HepG2 (cell line): Measurements from ENCODE around the gene MRPL48. TPM values are rescaled to one million over a fixed set of nuclear protein-coding genes. Genes with fewer than 3 reads are reported as not detected.

Source experiments
- ATAC-seq: fragments of 200-7000 bp; cut with Tn5 transposase; 3 replicates; pipeline ENCODE4 v1.9.1; 2020; ENCODE audit warnings: mild to moderate bottlenecking, moderate library complexity
- BruUV-seq: library from RNA; stranded (reverse); fragments of 400-500 nt; replicated peaks from 2 replicates; lab custom pipeline; 2021; lab: Mats Ljungman, UMichigan
- CTCF ChIA-PET: fragments of 300-600 bp; formaldehyde crosslinking; extraction: SDS; loops from one replicate; lab custom pipeline; 2021; ENCODE audit warnings: low total read pairs, inconsistent platforms, low intra/inter-chr PET ratio; lab: Yijun Ruan, JAX
- POLR2A ChIA-PET: fragments of 350-600 bp; sonication (Branson Sonifier 250); formaldehyde crosslinking; loops from one replicate; lab custom pipeline; 2020; ENCODE audit warnings: antibody characterized with exemption, inconsistent platforms; lab: Yijun Ruan, JAX
- DNase-seq: peaks from one replicate; pipeline ENCODE4 v3.0.0-alpha.2; 2015; ENCODE audit warnings: low spot score
- FAIRE-seq: peaks from 3 replicates; lab custom pipeline; 2011; peaks lifted over from hg19 to GRCh38; lab: Jason Lieb, UNC
- H2AFZ ChIP-seq: one replicate; pipeline ENCODE4 v1.6.1; 2011; ENCODE audit warnings: low read length, inconsistent platforms
- H3K27ac ChIP-seq: fragments of 300-600 bp; 3 replicates; pipeline ENCODE4 v1.8.0; 2011; ENCODE audit warnings: mixed run types, mild to moderate bottlenecking, mixed read lengths, low read length, inconsistent platforms; ENCODE audit not compliant: insufficient read depth; ENCODE audit errors: extremely low read length
- H3K27me3 ChIP-seq, 2 experiments: fragments of 200-600 bp in 1 of 2; 2 replicates in 1 of 2; 3 replicates in 1 of 2; pipeline versions ENCODE4 v1.6.0 to v1.8.0; 2011; ENCODE audit warnings: low read length in 2 of 2, mild to moderate bottlenecking in 2 of 2, moderate library complexity in 2 of 2, inconsistent platforms in 1 of 2; ENCODE audit not compliant: insufficient read depth in 2 of 2, control insufficient read depth in 1 of 2
- H3K36me3 ChIP-seq, 2 experiments: fragments of 200-600 bp in 1 of 2; replicated peaks in 1 of 2; 2 replicates in 1 of 2; 3 replicates in 1 of 2; pipeline versions ENCODE4 v1.5.1 to v1.8.0; 2011; ENCODE audit warnings: low read length in 2 of 2, inconsistent platforms in 1 of 2; ENCODE audit not compliant: insufficient read depth in 2 of 2, control insufficient read depth in 1 of 2
- H3K4me1 ChIP-seq: 2 replicates; pipeline ENCODE4 v1.5.1; 2012; ENCODE audit warnings: low read length, inconsistent platforms; ENCODE audit not compliant: insufficient read depth
- H3K4me2 ChIP-seq: 2 replicates; pipeline ENCODE4 v1.6.0; 2011; ENCODE audit warnings: low read depth, low read length, inconsistent platforms
- H3K4me3 ChIP-seq, 3 experiments: fragments of 200-600 bp in 1 of 3; sonication (generic), shearing (Covaris generic) in 1 of 3; replicated peaks in 1 of 3; 2 replicates each; pipeline ENCODE4 v1.5.1; 2011 to 2016; ENCODE audit warnings: low read length in 3 of 3, inconsistent platforms in 2 of 3, low read depth in 2 of 3, mild to moderate bottlenecking in 2 of 3, control low read depth in 1 of 3, mixed read lengths in 1 of 3; ENCODE audit not compliant: insufficient read depth in 1 of 3
- H3K79me2 ChIP-seq: one replicate; pipeline ENCODE4 v1.6.1; 2011; ENCODE audit warnings: low read length, inconsistent platforms; ENCODE audit not compliant: insufficient read depth
- H3K9ac ChIP-seq: 2 replicates; pipeline ENCODE4 v1.6.0; 2011; ENCODE audit warnings: mild to moderate bottlenecking, low read depth, low read length, inconsistent platforms; ENCODE audit not compliant: insufficient read depth
- H3K9me3 ChIP-seq: 2 replicates; pipeline ENCODE4 v1.5.1; 2012; ENCODE audit warnings: mild to moderate bottlenecking, low read length
- H4K20me1 ChIP-seq: 2 replicates; pipeline ENCODE4 v1.6.0; 2011; ENCODE audit warnings: inconsistent platforms, mild to moderate bottlenecking, low read length, moderate library complexity; ENCODE audit not compliant: insufficient read depth
- ATF7 ChIP-seq, 2 experiments: fragments of 450-650 bp in 1 of 2; sonication (generic) in 1 of 2; formaldehyde crosslinking in 1 of 2; IDR thresholded peaks; 2 replicates each; pipeline versions ENCODE4 v1.4.0 to v1.6.1; 2016 to 2020; ENCODE audit warnings: antibody characterized with exemption in 1 of 2, mild to moderate bottlenecking in 1 of 2, missing genetic modification reagents in 1 of 2
- DNMT3B ChIP-seq: conservative IDR thresholded peaks from 2 replicates; pipeline ENCODE4 v1.6.1; 2016; ENCODE audit warnings: missing biosample characterization, control low read depth
- KLF16 ChIP-seq, 2 experiments: sonication (generic) in 1 of 2; formaldehyde crosslinking in 1 of 2; IDR thresholded peaks; 2 replicates each; pipeline versions ENCODE4 v1.6.1 to v1.8.0; 2016 to 2023; ENCODE audit warnings: missing genetic modification reagents in 2 of 2, missing compliant biosample characterization in 1 of 2
- MIER3 ChIP-seq: IDR thresholded peaks from 2 replicates; pipeline ENCODE4 v1.6.1; 2016; ENCODE audit warnings: missing compliant biosample characterization, borderline replicate concordance
- PHF5A ChIP-seq: IDR thresholded peaks from one replicate; pipeline ENCODE4 v1.6.1; 2018; ENCODE audit warnings: low read depth, missing genetic modification reagents; ENCODE audit not compliant: unreplicated experiment
- SAP130 ChIP-seq: IDR thresholded peaks from 2 replicates; pipeline ENCODE4 v1.6.1; 2016; ENCODE audit warnings: low read depth
- SOX13 ChIP-seq, 3 experiments: fragments of 450-650 bp in 1 of 3; sonication (generic) in 1 of 3; formaldehyde crosslinking in 1 of 3; IDR thresholded peaks in 2 of 3; conservative IDR thresholded peaks in 1 of 3; 2 replicates each; pipeline versions ENCODE4 v1.5.0 to v1.6.1; 2016 to 2020; ENCODE audit warnings: antibody characterized with exemption in 1 of 3, mild to moderate bottlenecking in 1 of 3, missing compliant biosample characterization in 1 of 3, missing genetic modification reagents in 1 of 3, moderate library complexity in 1 of 3
- SOX5 ChIP-seq: IDR thresholded peaks from 2 replicates; pipeline ENCODE4 v1.6.1; 2016; ENCODE audit warnings: borderline replicate concordance
- SOX6 ChIP-seq, 2 experiments: fragments of 450-650 bp in 1 of 2; sonication (generic) in 1 of 2; formaldehyde crosslinking in 1 of 2; IDR thresholded peaks; 2 replicates each; pipeline versions ENCODE4 v1.4.0 to v1.6.1; 2017 to 2020; ENCODE audit warnings: antibody characterized with exemption in 1 of 2, mild to moderate bottlenecking in 1 of 2, missing genetic modification reagents in 1 of 2
- ZFX ChIP-seq: sonication (generic); formaldehyde crosslinking; IDR thresholded peaks from 2 replicates; pipeline ENCODE4 v1.4.0; 2020; ENCODE audit warnings: mild to moderate bottlenecking, low read depth, missing genetic modification reagents, moderate library complexity
- ZMYM4 ChIP-seq: sonication (generic); formaldehyde crosslinking; IDR thresholded peaks from 2 replicates; pipeline ENCODE4 v1.8.1; 2023; ENCODE audit warnings: mild to moderate bottlenecking, missing genetic modification reagents
- ZNF292 ChIP-seq: sonication (generic); formaldehyde crosslinking; IDR thresholded peaks from 2 replicates; pipeline ENCODE4 v1.8.1; 2022; ENCODE audit warnings: mild to moderate bottlenecking, low read depth, missing genetic modification reagents, borderline replicate concordance
- ZNF629 ChIP-seq: sonication (generic); formaldehyde crosslinking; conservative IDR thresholded peaks from 2 replicates; pipeline ENCODE4 v1.5.0; 2020; ENCODE audit warnings: missing genetic modification reagents
- ZNF850 ChIP-seq: sonication (generic); formaldehyde crosslinking; conservative IDR thresholded peaks from 2 replicates; pipeline ENCODE4 v1.9.0; 2021; ENCODE audit warnings: mild to moderate bottlenecking, missing genetic modification reagents
- WGBS: methylation state at CpG from one replicate; pipeline ENCODE4 v1.1.6; 2017; ENCODE audit warnings: low lambda C conversion rate; 5-methylcytosine and 5-hydroxymethylcytosine counted together
- in situ Hi-C: cut with HindIII; loops from 2 replicates; pipeline ENCODE4 v1.10.0; 2017; ENCODE audit warnings: low pct_unique_long_range_greater_than_20kb; ENCODE audit not compliant: extremely low pct_ligation_motif_present
- intact Hi-C: fragments of 100-400 bp; cut with micrococcal nuclease; formaldehyde crosslinking; loops from one replicate; pipeline ENCODE4 v1.10.0; 2022; ENCODE audit not compliant: unreplicated experiment
- polyA plus RNA-seq, 8 experiments: library from polyadenylated mRNA; depleted of rRNA in 3 of 8; stranded (reverse) in 7 of 8; unstranded in 1 of 8; fragments of >200 nt; fragmentation: Illumina TruSeq in 4 of 8; extraction: Trizol in 4 of 8; gene quantifications; 2 replicates each; pipeline versions ENCODE4 v1.2.1 to v1.2.3, GENCODE V29; 2011 to 2016; ENCODE audit warnings: low read depth in 4 of 8, missing spikeins in 1 of 8, mixed read lengths in 1 of 8; ENCODE audit not compliant: insufficient read depth in 1 of 8
- total RNA-seq, 5 experiments: library from RNA; depleted of rRNA; stranded (reverse); fragments of >200 nt; fragmentation: Illumina TruSeq; extraction: Trizol; gene quantifications; 2 replicates each; pipeline ENCODE4 v1.2.3, GENCODE V29; 2016; ENCODE audit warnings: low read depth in 1 of 5
- TF ChIP-seq, protein P1 (sequence below): sonication (generic); formaldehyde crosslinking; IDR thresholded peaks from 2 replicates; pipeline ENCODE4 v1.5.0; 2020; ENCODE audit warnings: missing genetic modification reagents

Gene MRPL48
- total and polyA plus RNA-seq, 2 of the 13 experiments (the other 11 are each of a cell fraction or from before 2014, with no cell fraction given) = 61.2 to 67.9 TPM

GRCh38 chr11:73749118-73749517, 38.6 kb upstream of the MRPL48 start:
- ATAC-seq (0 out of 3 replicates have a peak, but pooled peaks have one; percentile 23), FAIRE-seq (no peak), DNase-seq (peak; percentile 67)
- H3K79me2 ChIP-seq = peaks cover 94% of the 10 kb centered on the region
- no peak overlapping the region for H2AFZ ChIP-seq
- H4K20me1 ChIP-seq = peaks cover 18% of the 10 kb centered on the region
- no TSS peak for BruUV-seq
- no peaks in the 10 kb centered on the region for H3K27me3 ChIP-seq
- no peak overlapping the region for H3K4me3 ChIP-seq
- H3K36me3 ChIP-seq = peaks cover 0 to 6% of the 10 kb centered on the region in 2 experiments; a peak in 2 of 5 replicates
- in situ Hi-C loops (no loop called here), intact Hi-C loops (no loop called here)
- POLR2A ChIA-PET = interaction anchor here (1.1 to 2.9 kb wide), 4 partner anchors 9 to 39 kb away, joined by 3 to 16 read pairs (median 9); partner anchors contain the start of genes MRPL48 and RAB6A
- no peak overlapping the region for H3K9ac ChIP-seq
- TF ChIP-seq SOX5 (CRISPR knock-in tag) = peak; percentile 69; the same call in 1 of the 2 replicates
- TF ChIP-seq ZMYM4 (CRISPR knock-in tag) = 0 out of 2 replicates have a peak, but pooled peaks have one; percentile 14
- TF ChIP-seq SOX6 (IDR thresholded peaks at IDR 0.05) = no peak
- TF ChIP-seq SOX6 (CRISPR knock-in tag; IDR thresholded peaks at IDR 0.05) = peak; percentile 28; the same call in 1 of the 2 replicates
- 0 out of 2 replicates have a peak, but pooled peaks have one; percentile 25 for TF ChIP-seq SOX13 (IDR thresholded peaks at IDR 0.05)
- peak in 1 of 2 experiments; percentile 54; a peak in 2 of 4 replicates for TF ChIP-seq SOX13 (CRISPR knock-in tag; conservative IDR thresholded peaks at IDR 0.05 in 1 of 2, IDR thresholded peaks at IDR 0.05 in 1 of 2)
- TF ChIP-seq MIER3 (CRISPR knock-in tag) = no peak
- TF ChIP-seq SAP130 = peak; percentile 19
- peak overlapping the region; percentile 71 for H3K4me2 ChIP-seq
- H3K9me3 ChIP-seq = no peaks in the 10 kb centered on the region
- CTCF ChIA-PET = no interaction called here
- H3K4me1 ChIP-seq = peaks cover 98% of the 10 kb centered on the region
- 76% methylated on average over 7 of the region's 7 CpGs for WGBS
- peak overlapping the region; percentile 81 for H3K27ac ChIP-seq

DNA sequence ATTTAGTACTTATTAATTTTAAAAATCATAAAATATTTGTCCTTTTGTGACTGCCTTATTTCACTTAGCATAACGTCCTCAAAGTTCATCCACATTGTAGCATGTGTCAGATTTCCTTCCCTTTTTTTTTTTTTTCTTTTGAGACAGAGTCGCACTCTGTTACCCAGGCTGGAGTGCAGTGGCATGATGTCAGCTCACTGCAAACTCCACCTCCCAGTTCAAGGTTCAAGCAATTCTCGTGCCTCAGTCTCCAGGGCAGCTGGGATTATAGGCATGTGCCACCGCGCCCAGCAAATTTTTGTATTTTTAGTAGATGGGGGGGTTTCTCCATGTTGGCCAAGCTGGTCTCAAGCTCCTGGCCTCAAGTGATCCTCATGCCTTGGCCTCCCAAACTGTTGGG, 37.4 kb upstream of the MRPL48 start:
- Histone ChIP-seq H3K9me3 (no peaks in the 10 kb centered on the region), H3K36me3 (peaks cover 0 to 6% of the 10 kb centered on the region in 2 experiments; a peak in 2 of 5 replicates), H3K79me2 (peaks cover 97% of the 10 kb centered on the region), H3K4me3 (no peak overlapping the region), H3K27me3 (no peaks in the 10 kb centered on the region), H3K4me1 (peaks cover 95% of the 10 kb centered on the region), H3K4me2 (no peak overlapping the region; the same call in 1 of the 2 replicates), H4K20me1 (peaks cover 22% of the 10 kb centered on the region), H3K9ac (peak overlapping the region; percentile 36; the same call in 1 of the 2 replicates), H3K27ac (peak overlapping the region; percentile 81), H2AFZ (no peak overlapping the region)
- ATAC-seq = no peak
- no TSS peak for BruUV-seq
- ChIA-PET POLR2A (interaction anchor here (1.1 to 2.9 kb wide), 3 partner anchors 10 to 30 kb away, joined by 3 to 16 read pairs (median 10); partner anchors contain the start of gene RAB6A), CTCF (no interaction called here)
- in situ Hi-C loops (no loop called here), intact Hi-C loops (no loop called here)
- FAIRE-seq = peak; percentile 43
- 38% methylated on average over 5 of the region's 5 CpGs for WGBS
- DNase-seq = peak; percentile 42
- TF ChIP-seq ZNF629 (CRISPR knock-in tag) (peak; percentile 95), ZNF850 (no peak), DNMT3B (no peak), ZFX (CRISPR knock-in tag) (0 out of 2 replicates have a peak, but pooled peaks have one; percentile 18), KLF16 (CRISPR knock-in tag; IDR thresholded peaks at IDR 0.05) (no peak), PHF5A (CRISPR knock-in tag) (no peak), ZNF292 (CRISPR knock-in tag) (peak; percentile 32; the same call in 1 of the 2 replicates), SOX13 (IDR thresholded peaks at IDR 0.05) (no peak), SOX13 (CRISPR knock-in tag; conservative IDR thresholded peaks at IDR 0.05 in 1 of 2, IDR thresholded peaks at IDR 0.05 in 1 of 2) (no peak), ATF7 (IDR thresholded peaks at IDR 0.05) (0 out of 2 replicates have a peak, but pooled peaks have one; percentile 30), ATF7 (CRISPR knock-in tag; IDR thresholded peaks at IDR 0.05) (no peak)
- TF ChIP-seq, protein P1, sequence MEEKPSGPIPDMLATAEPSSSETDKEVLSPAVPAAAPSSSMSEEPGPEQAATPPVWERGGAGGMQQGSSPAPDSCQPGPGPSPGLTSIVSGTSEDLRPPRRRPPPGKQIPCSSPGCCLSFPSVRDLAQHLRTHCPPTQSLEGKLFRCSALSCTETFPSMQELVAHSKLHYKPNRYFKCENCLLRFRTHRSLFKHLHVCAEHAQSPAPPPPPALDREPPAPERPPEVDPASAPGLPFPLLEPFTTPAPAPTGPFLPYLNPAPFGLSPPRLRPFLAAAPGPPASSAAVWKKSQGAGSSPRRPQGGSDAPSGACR (CRISPR knock-in tag) = 0 out of 2 replicates have a peak, but pooled peaks have one; percentile 27
